GM18526 (cell line): Measurements from ENCODE around the gene OSGEP.

Experiments used
- POLR2A ChIP-seq: IDR thresholded peaks from 3 replicates; pipeline ENCODE4 v1.6.1; 2011; ENCODE audit not compliant: insufficient read length; ENCODE audit errors: extremely low read depth

OSGEP gene

DNA sequence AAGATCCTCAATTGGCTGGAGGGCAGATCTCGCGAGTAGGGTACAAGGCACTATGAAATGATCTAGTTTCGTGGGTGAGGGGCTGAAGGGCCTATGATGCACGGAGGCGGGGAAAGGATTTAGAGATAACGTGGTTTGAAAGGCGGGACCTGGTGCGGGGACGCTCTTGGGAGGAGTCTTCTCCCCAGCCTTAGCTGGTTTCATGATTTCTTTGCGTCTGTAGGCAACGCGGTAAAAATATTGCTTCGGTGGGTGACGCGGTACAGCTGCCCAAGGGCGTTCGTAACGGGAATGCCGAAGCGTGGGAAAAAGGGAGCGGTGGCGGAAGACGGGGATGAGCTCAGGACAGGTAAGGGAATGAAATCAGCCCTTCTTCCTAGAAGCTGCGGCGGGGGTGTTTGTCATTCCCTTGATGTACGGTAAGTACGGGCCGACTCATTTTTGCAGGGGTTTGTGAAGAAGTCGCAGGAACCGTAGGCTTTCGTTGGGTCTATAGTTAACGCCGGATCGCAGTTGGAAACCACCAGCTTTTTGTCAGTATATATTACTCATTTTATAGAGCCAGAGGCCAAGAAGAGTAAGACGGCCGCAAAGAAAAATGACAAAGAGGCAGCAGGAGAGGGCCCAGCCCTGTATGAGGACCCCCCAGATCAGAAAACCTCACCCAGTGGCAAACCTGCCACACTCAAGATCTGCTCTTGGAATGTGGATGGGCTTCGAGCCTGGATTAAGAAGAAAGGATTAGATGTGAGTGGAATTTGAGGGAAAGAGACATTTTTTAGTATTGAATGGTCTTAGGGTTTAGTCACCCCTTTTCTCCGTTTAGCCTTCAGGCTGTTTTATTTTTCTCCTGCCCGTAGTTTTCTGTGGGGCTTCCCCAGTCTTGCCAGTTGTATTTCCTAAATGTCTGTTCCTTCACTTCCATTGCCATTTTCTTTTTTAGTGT, 1.0 kb upstream of the OSGEP start:
- no peak for TF ChIP-seq POLR2A

DNA sequence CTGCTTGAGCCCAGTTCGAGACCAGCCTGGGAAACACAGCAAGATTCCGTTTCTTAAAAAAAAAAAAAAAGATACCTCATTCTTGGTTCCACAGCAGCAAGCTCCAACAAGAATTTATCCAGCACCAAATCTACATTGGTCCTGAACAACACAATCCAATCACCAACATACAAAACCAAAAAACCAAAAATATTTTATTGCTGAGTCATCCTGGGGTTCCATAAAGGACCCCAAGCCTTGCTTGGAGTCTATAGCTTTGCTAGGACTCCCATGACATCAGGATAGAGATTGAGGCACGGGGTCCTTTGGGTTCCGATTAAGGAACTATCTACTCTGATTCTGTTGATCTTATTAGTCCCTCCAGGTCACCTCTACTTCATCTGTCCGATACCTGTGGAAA, 7.7 kb downstream of the OSGEP start:
- no peak for TF ChIP-seq POLR2A

DNA sequence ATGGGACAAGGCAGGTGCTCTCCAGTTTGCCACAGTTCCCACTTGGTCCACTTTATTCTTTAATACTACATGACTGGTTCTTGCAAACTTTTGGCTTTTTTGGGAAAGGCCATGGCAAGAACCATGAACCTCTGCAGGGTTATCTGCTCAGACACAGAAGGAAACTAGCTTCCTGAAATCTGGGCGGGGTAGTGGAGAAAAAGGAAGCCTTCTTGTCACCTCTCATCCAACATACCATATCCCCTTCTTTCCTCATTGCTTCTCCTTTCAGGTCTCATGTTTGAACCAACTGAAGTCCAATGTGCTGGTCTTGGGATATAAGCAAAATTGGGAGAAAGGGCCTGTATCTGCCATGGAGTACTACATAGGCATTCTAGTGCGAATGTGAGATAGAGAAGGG, 13.2 kb downstream of the OSGEP start:
- no peak for TF ChIP-seq POLR2A

DNA sequence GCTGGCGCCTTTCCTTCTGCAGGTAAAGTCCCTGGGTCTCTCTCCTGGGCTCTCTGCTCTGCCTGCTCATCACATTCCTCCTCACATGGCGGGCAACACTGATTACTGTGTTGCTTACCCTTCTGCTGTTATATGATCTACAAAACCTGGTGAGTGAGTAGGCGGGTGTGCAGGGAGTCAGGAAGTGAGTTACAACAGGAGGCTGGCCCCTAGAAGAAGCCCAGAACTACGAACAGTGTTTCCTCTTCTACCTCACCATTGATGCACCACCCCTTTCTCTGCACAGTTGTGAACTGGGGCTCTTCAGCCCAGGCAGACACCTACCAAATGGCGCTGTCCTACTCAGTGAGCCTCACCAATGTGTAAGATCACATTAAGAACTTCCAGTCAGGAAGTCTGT, 13.7 kb downstream of the OSGEP start:
- TF ChIP-seq POLR2A, result no peak

DNA sequence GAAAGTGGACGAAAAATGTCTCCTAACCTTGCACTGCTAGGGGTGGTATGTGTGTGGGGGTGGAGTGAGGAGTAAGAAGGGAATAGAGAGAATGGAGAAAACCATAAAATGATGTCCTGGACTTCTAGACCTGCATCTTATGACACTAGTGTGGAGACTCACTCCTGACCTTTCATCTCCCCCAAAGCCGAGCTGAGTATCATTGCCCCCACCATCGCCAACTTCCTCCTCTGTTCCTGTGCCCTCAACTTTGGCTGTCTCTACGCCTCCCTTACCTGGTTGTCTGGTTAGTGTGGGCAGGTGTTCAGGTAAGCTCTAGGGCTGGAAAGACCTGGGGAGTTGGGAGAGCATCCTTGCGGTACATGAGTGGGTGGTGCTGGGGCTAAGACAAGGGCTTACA, 14.1 kb downstream of the OSGEP start:
- no peak for TF ChIP-seq POLR2A

DNA sequence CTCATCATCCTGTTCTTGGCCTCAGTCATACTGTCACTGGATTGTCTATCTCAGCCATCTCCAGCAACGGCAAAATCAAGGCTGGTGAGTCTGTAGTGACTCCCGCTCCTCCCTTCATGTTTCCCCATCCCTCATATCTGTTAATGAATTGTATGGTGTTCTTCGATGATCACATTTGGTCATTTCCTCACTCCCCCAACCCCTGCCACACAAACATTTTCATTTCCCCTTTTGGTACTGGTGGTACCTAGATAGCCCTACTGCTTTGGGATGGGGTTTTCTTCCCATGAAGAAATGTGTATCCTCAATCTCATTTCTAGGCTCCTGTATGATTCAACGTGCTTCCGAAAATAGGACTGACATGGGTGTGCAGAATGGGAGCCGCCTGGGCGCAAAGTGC, 15.9 kb downstream of the OSGEP start:
- TF ChIP-seq POLR2A, result no peak

DNA sequence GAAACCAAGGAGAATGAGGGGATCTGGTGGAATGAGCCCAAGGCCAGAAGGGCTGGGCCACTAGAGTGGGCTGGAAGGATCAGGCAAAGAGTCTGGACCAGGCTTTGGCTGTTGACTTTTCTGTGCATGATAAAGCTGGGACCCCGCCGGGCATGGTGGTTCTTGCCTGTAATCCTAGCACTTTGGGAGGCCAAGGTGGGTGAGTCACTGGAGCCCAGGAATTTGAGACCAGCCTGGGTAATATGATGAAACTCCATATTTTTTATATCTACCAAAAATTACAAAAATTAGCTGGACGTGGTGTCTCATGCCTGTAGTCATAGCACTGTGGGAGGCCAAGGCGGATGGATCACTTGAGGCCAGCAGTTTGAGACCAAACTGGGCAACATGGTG, 18.3 kb downstream of the OSGEP start:
- no peak for TF ChIP-seq POLR2A

DNA sequence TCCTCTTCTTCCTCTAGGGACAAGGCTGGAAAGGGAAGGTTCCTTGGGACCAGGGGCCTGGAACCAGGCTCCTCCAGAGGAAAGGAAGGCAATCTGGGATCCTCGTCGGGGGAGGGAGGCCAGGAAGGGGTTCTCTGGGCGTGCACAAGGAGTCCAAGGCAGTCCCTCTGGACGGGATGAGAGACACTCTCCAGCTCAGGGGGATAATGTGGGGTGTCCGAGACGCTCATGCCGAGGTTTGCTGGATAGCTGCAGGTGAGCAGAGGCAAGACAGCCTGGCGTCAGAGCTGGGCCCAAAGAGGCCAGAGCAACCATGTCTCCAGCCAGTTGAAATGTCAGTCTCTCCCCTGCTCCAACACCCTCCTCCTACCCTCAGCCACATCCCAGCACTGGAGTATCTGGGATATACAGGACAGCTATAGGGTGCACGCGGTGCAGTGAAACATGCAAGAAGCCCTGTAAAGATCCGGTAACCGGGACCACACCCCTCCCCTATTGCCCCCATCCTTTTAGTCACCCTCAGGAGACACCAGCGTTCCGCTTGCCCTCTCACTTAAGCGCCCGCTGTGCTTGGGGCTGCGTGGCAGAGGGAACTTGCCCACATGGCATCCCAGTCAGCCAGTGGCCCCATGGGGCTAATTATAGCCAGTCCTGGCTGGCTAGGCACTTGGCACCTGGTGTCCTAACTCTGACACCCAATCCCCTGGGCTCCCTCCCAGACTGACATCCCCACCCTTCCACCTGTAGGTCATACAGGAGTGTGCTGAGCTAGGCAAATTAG, 18.8 kb downstream of the OSGEP start, which contains the start of gene KLHL33:
KLHL33 (minus strand) TSS at position 585 of the 781 bp plus-strand sequence; CDS start at position 230, 355 bp downstream.
- no peak for TF ChIP-seq POLR2A

DNA sequence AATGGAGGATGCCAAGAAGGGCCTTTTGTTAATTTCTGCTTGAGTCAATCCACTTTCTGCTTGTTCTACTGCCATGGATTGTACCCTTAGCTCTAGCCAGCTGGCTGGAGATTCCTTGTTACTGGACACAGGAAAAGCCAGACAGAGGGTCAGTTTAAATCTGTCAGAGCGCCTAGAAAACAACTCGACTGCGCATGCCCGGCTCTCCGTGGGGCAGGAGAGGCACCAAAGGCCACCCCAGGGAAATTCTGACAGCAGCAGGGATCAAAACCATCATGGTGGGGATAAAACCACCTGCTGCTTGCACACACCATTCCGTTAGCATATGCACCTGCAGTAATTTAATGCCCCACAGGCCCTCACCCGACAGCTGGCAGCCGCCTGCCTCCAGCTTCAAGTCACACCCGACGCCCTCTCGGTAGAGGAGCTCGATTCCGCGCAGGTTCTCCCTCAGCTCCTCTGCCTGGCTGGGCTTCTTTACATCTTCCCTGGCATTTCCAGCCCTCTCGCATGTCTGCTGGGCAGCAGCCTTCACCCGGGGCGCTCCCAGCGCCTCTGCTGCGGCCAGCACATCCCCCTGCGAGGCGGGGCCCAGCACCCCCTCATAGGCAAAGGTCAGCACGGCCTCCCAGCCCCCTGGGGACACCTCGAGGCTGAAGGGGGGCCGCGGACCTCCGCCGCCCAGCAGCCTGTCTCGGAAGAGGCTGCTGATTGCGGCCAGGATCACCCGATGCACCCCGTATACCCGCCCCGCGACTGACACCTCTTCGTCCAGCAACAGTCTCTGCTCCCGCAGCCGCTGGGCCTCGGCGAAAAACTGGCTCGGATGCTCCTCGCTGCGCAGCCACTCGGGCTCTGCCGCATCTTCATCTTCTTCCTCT, 19.7 kb downstream of the OSGEP start:
- no peak for TF ChIP-seq POLR2A

DNA sequence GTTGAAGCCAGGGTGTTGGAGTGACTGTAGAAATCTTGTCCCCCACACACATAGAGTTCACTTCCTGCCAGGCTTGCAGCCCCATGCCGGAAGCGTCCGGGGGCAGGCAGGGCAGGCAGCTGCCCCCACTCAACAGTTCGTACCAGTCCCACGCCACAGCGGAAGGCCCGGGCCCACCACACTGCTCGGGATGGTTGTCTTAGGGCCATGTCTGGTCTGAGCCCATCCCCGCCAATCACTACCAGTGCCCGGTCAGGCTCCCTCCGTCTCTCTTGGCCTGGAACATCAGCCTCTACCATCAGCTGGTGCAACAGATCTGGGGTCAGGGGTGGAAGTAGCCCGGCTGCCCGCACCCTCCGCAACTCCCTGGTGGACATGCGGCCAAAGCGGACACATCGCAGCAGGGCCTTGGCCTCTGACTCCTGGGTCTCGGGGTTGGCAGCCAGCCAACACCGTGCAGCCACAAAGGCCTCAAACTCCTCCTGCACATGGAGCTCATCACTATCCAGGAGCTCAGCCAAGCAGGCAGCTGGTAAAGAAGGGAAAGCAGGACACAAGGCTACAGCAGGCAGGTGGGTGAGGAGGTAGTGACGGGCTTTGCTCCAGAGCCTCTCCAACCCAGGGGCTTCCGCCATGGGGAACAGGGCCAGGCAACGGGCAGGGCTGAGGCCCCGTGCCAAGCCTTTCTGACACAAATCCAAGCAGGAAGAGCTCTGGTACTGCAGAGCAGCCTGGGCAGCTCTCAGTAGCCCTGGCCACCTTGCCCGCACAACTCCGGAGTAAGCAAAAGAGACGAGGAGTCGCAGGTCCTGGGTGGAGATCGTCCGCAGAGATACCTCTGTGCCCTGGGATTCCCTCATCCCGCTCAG, 24.6 kb downstream of the OSGEP start:
- TF ChIP-seq POLR2A, result no peak

DNA sequence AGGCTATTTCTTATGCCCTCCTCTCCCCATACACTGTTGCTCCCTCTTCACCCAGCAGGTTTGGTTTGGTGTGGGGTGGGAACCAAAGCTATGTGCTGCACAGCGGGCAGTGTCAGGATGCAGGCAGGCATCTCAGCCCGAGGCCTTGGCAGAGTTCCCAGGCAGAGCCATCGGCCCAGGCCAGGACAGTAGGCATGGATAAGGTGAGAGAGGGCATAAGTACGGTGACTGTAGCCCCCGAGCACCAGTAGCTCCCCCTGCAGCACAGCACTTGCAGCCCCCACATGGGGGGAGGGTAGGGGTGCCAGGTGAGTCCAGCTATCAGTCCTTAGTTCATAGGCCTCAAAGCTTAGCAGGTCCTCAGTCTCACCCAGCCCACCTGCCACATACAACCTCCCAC, 25.8 kb downstream of the OSGEP start:
- TF ChIP-seq POLR2A, result no peak

DNA sequence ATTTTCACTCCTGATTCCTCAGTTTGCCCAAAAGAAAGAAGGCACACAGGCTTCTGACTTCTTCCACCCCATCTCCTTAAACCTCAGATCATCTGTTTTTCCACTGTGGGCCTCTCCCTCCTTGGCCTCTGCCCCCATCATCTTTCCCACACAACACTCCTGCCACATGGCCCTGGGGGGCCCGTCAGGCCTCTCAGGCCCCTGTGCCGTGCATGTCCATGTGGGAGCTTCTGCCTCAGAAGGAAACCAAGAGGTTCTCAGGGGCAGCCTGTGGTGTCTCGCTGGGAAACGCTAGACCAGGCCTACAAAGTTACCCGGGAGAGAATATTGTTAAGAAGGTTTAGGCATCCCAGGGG, 26.6 kb downstream of the OSGEP start:
- no peak for TF ChIP-seq POLR2A

DNA sequence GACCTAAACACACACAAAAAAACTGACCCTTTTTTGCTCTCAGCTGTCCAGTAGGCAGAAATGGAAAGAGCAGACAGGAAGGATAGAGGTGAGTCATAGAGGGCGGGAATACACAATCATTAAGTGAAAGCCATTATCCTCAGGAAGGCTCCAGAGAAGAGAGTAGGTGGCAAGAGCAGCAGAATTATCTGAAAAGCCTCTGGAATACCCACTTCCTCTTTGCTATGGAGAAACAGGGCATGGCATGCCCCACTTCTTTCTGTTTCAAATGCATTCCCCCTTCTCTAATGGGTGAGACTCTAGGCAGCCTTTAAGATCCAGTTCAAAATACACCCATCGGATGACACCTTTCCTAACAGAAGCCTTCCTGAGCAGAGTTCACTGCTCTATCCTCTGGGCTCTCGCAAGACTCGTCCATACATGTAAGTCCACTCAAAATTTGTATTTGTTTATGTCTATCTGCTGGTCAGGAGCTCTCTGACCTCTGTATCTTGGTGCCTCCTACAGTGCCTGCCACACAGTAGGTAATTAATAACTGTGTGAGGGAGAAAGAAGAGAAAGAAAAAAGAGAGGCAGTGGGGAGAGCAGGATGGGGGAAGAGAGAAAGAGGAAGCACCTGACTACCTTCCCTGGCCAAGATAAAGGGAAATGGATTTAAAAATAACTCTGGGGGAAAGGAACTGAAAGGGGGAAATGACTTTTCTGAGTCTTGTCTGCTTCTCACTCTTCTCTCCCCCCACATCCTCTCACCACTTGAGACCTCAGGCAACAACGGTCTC, 27.2 kb downstream of the OSGEP start:
- no peak for TF ChIP-seq POLR2A

DNA sequence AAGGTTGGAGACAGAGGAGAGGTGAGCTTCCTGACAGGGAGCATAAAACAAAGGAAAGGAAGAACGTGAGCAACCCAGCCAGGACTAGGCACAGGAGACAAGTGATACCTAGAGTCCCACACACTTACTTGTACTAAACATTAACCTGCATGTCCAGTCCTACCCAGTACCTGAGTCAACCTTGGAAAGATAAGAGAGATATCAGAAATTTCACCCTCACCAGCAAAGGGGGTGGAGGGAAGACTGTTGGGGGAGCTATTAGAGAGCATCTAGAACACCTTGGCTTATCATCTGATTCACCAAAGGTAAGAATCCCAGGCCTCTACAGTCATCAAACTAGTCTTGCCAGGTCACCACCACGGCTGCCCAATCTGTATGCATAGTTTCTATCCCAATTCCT, 29.8 kb downstream of the OSGEP start:
- TF ChIP-seq POLR2A, result no peak
